SK-N-SH (cell line): ENCODE results near the gene SOX8. TPM values are rescaled to one million over a fixed set of nuclear protein-coding genes. Genes with fewer than 3 reads are reported as not detected.

ENCODE experiments used
- CTCF ChIA-PET: fragments of 300-600, 350-600 bp; formaldehyde crosslinking; extraction: SDS; loops from one replicate; lab custom pipeline; 2021; lab: Yijun Ruan, JAX
- POLR2A ChIA-PET: fragments of 350-600 bp; sonication (Branson Sonifier 250); formaldehyde crosslinking; extraction: SDS; loops from one replicate; lab custom pipeline; 2020; ENCODE audit warnings: antibody characterized with exemption, inconsistent platforms; lab: Yijun Ruan, JAX
- DNase-seq: peaks from one replicate; pipeline ENCODE4 v3.0.0; 2012
- H2AFZ ChIP-seq: fragments of 200-600 bp; sonication (generic); 2 replicates; pipeline ENCODE4 v1.8.1; 2016; ENCODE audit warnings: antibody characterized with exemption, mild to moderate bottlenecking, low read depth
- H3F3A ChIP-seq: fragments of 200-600 bp; sonication (generic); replicated peaks from 2 replicates; pipeline ENCODE3; 2016; ENCODE audit warnings: antibody characterized with exemption, mild to moderate bottlenecking; ENCODE audit not compliant: insufficient read depth
- H3K27ac ChIP-seq, 2 experiments: fragments of 200-500 bp in 1 of 2; fragments of 200-600 bp in 1 of 2; sonication (Bioruptor generic) in 1 of 2; sonication (generic), shearing (Covaris generic) in 1 of 2; 2 replicates each; pipeline versions ENCODE4 v1.5.1 to v1.6.1; 2014 to 2016; ENCODE audit warnings: low read depth in 2 of 2, inconsistent platforms in 1 of 2, low read length in 1 of 2, mild to moderate bottlenecking in 1 of 2, mixed read lengths in 1 of 2
- H3K27me3 ChIP-seq: fragments of 200-600 bp; sonication (generic), shearing (Covaris generic); 2 replicates; pipeline ENCODE4 v1.6.1; 2016; ENCODE audit warnings: mixed run types; ENCODE audit not compliant: insufficient read depth
- H3K36me3 ChIP-seq, 2 experiments: fragments of 200-500 bp in 1 of 2; fragments of 200-600 bp in 1 of 2; sonication (Bioruptor generic) in 1 of 2; sonication (generic) in 1 of 2; replicated peaks in 1 of 2; 2 replicates each; pipeline versions ENCODE3 to v1.5.1; 2014 to 2016; ENCODE audit warnings: low read length in 1 of 2, mild to moderate bottlenecking in 1 of 2; ENCODE audit not compliant: insufficient read depth in 2 of 2, control insufficient read depth in 1 of 2
- H3K4me1 ChIP-seq, 2 experiments: fragments of 200-500 bp in 1 of 2; fragments of 200-600 bp in 1 of 2; sonication (Bioruptor generic) in 1 of 2; sonication (generic), shearing (Covaris generic) in 1 of 2; 2 replicates each; pipeline versions ENCODE4 v1.5.1 to v1.6.1; 2014 to 2016; ENCODE audit warnings: low read depth in 1 of 2, low read length in 1 of 2, mixed run types in 1 of 2; ENCODE audit not compliant: insufficient read depth in 2 of 2, control insufficient read depth in 1 of 2
- H3K4me2 ChIP-seq: fragments of 200-600 bp; sonication (generic), shearing (Covaris generic); 2 replicates; pipeline ENCODE4 v1.6.1; 2017; ENCODE audit warnings: mixed run types
- H3K4me3 ChIP-seq, 2 experiments: fragments of 200-500 bp in 1 of 2; fragments of 200-600 bp in 1 of 2; sonication (Bioruptor generic) in 1 of 2; sonication (generic), shearing (Covaris generic) in 1 of 2; 2 replicates each; pipeline versions ENCODE4 v1.5.1 to v1.8.1; 2014 to 2016; ENCODE audit warnings: low read depth in 2 of 2, inconsistent platforms in 1 of 2, low read length in 1 of 2, mild to moderate bottlenecking in 1 of 2, mixed read lengths in 1 of 2, moderate library complexity in 1 of 2
- H3K79me2 ChIP-seq: fragments of 200-600 bp; sonication (generic); 2 replicates; pipeline ENCODE4 v1.8.1; 2017; ENCODE audit warnings: mild to moderate bottlenecking; ENCODE audit not compliant: insufficient read depth
- H3K9ac ChIP-seq: fragments of 200-600 bp; sonication (generic); 2 replicates; pipeline ENCODE4 v1.6.1; 2017; ENCODE audit warnings: mixed run types
- H3K9me2 ChIP-seq: fragments of 200-600 bp; sonication (generic); 2 replicates; pipeline ENCODE4 v1.6.1; 2017; ENCODE audit warnings: mixed run types
- H3K9me3 ChIP-seq: fragments of 200-600 bp; sonication (generic); 2 replicates; pipeline ENCODE4 v1.6.1; 2017; ENCODE audit warnings: mixed run types, mild to moderate bottlenecking, moderate library complexity
- H4K20me1 ChIP-seq: fragments of 200-600 bp; sonication (generic); 2 replicates; pipeline ENCODE4 v1.6.1; 2017; ENCODE audit warnings: mild to moderate bottlenecking, mixed run types; ENCODE audit not compliant: insufficient read depth
- EZH2phosphoT487 ChIP-seq: fragments of 200-600 bp; sonication (generic); IDR thresholded peaks from 2 replicates; pipeline ENCODE4 v1.6.1; 2017; ENCODE audit warnings: low read depth, mixed run types, mild to moderate bottlenecking, antibody characterized with exemption, moderate library complexity, borderline replicate concordance
- FOXJ3 ChIP-seq: sonication (generic); formaldehyde crosslinking; IDR thresholded peaks from 2 replicates; pipeline ENCODE4 v1.5.1; 2020; ENCODE audit warnings: mild to moderate bottlenecking, missing genetic modification reagents
- NRF1 ChIP-seq: IDR thresholded peaks from 2 replicates; pipeline ENCODE4 v1.6.1; 2012; ENCODE audit warnings: low read depth, mild to moderate bottlenecking, low read length
- RAD21 ChIP-seq: IDR thresholded peaks from 2 replicates; pipeline ENCODE4 v1.6.1; 2012; ENCODE audit warnings: mild to moderate bottlenecking, low read length
- RCOR1 ChIP-seq: fragments of 150-350 bp; IDR thresholded peaks from 2 replicates; pipeline ENCODE4 v1.6.1; 2017; ENCODE audit warnings: antibody characterized with exemption, low read length
- RXRA ChIP-seq: IDR thresholded peaks from 2 replicates; pipeline ENCODE4 v1.4.0; 2012; ENCODE audit warnings: low read depth, mild to moderate bottlenecking, borderline replicate concordance
- TAF1 ChIP-seq: IDR thresholded peaks from 2 replicates; pipeline ENCODE4 v1.6.1; 2012; ENCODE audit warnings: low read depth, mild to moderate bottlenecking, low read length, moderate library complexity, borderline replicate concordance
- YY1 ChIP-seq: IDR thresholded peaks from 2 replicates; pipeline ENCODE4 v1.4.0; 2012; ENCODE audit warnings: low read depth, mild to moderate bottlenecking
- WGBS: methylation state at CpG from one replicate; pipeline ENCODE4 v1.1.6; 2017; ENCODE audit warnings: low lambda C conversion rate; 5-methylcytosine and 5-hydroxymethylcytosine counted together
- polyA plus RNA-seq, 3 experiments: library from polyadenylated mRNA; depleted of rRNA; stranded (reverse); fragments of >200 nt; gene quantifications; 2 replicates each; pipeline ENCODE4 v1.2.3, GENCODE V29; 2012
- TF ChIP-seq, protein P1 (sequence below): IDR thresholded peaks from 2 replicates; pipeline ENCODE4 v1.4.0; 2012; ENCODE audit warnings: low read depth, borderline replicate concordance
- TF ChIP-seq, protein P2 (sequence below): IDR thresholded peaks from 2 replicates; pipeline ENCODE4 v1.4.0; 2012; ENCODE audit warnings: low read depth, borderline replicate concordance
- TF ChIP-seq, protein P3 (sequence below): IDR thresholded peaks from 2 replicates; pipeline ENCODE4 v1.6.1; 2012; ENCODE audit warnings: mild to moderate bottlenecking, low read depth, low read length, moderate library complexity

Gene SOX8
- polyA plus RNA-seq, 1 of the 3 experiments (the other 2 are of a cell fraction): not detected

DNA sequence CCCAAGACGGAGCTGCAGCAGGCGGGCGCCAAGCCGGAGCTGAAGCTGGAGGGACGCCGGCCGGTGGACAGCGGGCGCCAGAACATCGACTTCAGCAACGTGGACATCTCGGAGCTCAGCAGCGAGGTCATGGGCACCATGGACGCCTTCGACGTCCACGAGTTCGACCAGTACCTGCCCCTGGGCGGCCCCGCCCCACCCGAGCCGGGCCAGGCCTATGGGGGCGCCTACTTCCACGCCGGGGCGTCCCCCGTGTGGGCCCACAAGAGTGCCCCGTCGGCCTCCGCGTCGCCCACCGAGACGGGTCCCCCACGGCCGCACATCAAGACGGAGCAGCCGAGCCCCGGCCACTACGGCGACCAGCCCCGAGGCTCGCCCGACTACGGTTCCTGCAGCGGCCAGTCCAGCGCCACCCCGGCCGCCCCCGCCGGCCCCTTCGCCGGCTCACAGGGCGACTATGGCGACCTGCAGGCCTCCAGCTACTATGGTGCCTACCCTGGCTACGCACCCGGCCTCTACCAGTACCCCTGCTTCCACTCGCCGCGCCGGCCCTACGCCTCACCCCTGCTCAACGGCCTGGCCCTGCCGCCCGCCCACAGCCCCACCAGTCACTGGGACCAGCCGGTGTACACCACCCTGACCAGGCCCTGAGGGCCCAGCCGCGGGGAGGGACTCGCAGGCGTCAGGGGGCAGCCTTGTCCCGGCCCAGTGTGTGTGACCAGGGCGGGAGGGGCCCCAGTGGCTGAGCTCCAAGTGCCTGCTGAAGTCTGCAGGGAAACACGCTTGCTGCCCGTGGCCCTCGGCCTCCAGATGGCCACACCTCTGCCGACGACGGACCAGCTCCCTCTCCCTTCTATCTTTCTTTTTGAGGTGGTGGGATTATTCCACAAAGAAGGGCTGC, 3.4 kb downstream of the SOX8 start:
- Histone ChIP-seq H3K4me2 (no peak overlapping the region), H3F3A (peaks cover 3% of the 10 kb centered on the region), H3K36me3 (no peaks in the 10 kb centered on the region), H3K4me1 (no peaks in the 10 kb centered on the region), H4K20me1 (peaks cover 16% of the 10 kb centered on the region; the same call in 1 of the 2 replicates), H3K9me3 (no peaks in the 10 kb centered on the region), H3K9me2 (no peaks in the 10 kb centered on the region), H3K27ac (no peak overlapping the region), H3K4me3 (no peak overlapping the region), H3K79me2 (no peaks in the 10 kb centered on the region), H2AFZ (no peak overlapping the region), H3K9ac (no peak overlapping the region), H3K27me3 (peaks cover 90% of the 10 kb centered on the region)
- TF ChIP-seq RAD21 (no peak), FOXJ3 (CRISPR knock-in tag) (no peak), TAF1 (no peak), YY1 (no peak), NRF1 (no peak), EZH2phosphoT487 (0 out of 2 replicates have a peak, but pooled peaks have one; percentile 15), RXRA (no peak)
- TF ChIP-seq, protein P1, sequence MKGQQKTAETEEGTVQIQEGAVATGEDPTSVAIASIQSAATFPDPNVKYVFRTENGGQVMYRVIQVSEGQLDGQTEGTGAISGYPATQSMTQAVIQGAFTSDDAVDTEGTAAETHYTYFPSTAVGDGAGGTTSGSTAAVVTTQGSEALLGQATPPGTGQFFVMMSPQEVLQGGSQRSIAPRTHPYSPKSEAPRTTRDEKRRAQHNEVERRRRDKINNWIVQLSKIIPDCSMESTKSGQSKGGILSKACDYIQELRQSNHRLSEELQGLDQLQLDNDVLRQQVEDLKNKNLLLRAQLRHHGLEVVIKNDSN: no peak
- TF ChIP-seq, protein P2, sequence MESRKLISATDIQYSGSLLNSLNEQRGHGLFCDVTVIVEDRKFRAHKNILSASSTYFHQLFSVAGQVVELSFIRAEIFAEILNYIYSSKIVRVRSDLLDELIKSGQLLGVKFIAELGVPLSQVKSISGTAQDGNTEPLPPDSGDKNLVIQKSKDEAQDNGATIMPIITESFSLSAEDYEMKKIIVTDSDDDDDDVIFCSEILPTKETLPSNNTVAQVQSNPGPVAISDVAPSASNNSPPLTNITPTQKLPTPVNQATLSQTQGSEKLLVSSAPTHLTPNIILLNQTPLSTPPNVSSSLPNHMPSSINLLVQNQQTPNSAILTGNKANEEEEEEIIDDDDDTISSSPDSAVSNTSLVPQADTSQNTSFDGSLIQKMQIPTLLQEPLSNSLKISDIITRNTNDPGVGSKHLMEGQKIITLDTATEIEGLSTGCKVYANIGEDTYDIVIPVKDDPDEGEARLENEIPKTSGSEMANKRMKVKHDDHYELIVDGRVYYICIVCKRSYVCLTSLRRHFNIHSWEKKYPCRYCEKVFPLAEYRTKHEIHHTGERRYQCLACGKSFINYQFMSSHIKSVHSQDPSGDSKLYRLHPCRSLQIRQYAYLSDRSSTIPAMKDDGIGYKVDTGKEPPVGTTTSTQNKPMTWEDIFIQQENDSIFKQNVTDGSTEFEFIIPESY: no peak
- WGBS: 5% methylated on average over 6 of the region's 78 CpGs
- DNase-seq: peak; percentile 43
- ChIA-PET POLR2A (interaction anchor here (0.6 kb wide), 2 partner anchors 625 to 636 kb away, joined by 3 read pairs; no protein-coding TSS in a partner anchor), CTCF (interaction anchor here (1.8 kb wide), 1 partner anchor 70 kb away, joined by 6 read pairs; no protein-coding TSS in a partner anchor)

DNA sequence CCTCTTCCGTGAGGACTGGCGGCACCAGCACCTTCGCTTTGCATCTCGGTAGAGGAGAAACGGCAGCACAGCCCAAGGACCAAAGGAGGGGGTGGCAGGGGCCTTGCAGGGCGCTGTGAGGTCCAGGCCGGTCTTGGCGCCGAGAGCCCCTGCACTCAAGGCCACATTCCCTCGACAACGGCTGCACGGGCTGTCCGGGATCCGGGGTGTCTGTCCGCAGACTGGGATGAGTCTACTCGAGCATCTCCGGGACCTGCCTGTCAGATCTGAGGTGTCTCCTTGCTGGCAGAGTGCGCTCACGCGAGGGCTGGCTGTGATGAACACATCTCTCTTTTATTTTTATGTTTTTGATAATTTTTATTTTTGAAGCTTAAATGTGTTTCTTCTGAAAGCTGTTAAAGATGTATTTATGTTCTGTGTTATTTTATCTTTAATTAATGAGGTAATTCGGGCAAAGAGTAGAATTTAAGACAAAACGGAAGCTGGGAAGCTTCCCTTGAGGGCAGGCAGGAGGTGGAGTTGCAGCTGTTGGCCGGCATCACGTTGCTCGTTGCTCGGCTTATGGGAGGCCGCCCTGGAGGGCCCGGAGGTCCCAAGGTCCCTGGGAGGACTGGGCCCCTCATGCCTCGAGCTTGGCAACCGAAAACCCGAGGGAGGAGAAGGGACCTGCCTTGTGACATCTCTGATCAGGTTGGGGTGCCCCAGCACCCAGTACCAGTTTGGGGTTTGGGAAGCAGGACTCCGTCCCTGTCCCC, 4.3 kb downstream of the SOX8 start:
- Histone ChIP-seq H3K36me3 (no peaks in the 10 kb centered on the region), H2AFZ (no peak overlapping the region), H3K9ac (no peak overlapping the region), H3F3A (peaks cover 3% of the 10 kb centered on the region), H3K27ac (no peak overlapping the region), H3K79me2 (no peaks in the 10 kb centered on the region), H3K4me3 (no peak overlapping the region), H3K9me3 (no peaks in the 10 kb centered on the region), H3K9me2 (no peaks in the 10 kb centered on the region), H3K27me3 (peaks cover 92% of the 10 kb centered on the region), H3K4me2 (no peak overlapping the region), H3K4me1 (no peaks in the 10 kb centered on the region), H4K20me1 (peaks cover 13% of the 10 kb centered on the region; the same call in 1 of the 2 replicates)
- peak; percentile 41 for DNase-seq
- TF ChIP-seq, protein P2: no peak
- TF ChIP-seq, protein P3, sequence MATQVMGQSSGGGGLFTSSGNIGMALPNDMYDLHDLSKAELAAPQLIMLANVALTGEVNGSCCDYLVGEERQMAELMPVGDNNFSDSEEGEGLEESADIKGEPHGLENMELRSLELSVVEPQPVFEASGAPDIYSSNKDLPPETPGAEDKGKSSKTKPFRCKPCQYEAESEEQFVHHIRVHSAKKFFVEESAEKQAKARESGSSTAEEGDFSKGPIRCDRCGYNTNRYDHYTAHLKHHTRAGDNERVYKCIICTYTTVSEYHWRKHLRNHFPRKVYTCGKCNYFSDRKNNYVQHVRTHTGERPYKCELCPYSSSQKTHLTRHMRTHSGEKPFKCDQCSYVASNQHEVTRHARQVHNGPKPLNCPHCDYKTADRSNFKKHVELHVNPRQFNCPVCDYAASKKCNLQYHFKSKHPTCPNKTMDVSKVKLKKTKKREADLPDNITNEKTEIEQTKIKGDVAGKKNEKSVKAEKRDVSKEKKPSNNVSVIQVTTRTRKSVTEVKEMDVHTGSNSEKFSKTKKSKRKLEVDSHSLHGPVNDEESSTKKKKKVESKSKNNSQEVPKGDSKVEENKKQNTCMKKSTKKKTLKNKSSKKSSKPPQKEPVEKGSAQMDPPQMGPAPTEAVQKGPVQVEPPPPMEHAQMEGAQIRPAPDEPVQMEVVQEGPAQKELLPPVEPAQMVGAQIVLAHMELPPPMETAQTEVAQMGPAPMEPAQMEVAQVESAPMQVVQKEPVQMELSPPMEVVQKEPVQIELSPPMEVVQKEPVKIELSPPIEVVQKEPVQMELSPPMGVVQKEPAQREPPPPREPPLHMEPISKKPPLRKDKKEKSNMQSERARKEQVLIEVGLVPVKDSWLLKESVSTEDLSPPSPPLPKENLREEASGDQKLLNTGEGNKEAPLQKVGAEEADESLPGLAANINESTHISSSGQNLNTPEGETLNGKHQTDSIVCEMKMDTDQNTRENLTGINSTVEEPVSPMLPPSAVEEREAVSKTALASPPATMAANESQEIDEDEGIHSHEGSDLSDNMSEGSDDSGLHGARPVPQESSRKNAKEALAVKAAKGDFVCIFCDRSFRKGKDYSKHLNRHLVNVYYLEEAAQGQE: no peak
- TF ChIP-seq RCOR1: no peak
- WGBS: 13% methylated on average over 26 of the region's 32 CpGs
- POLR2A ChIA-PET: no interaction called here
- CTCF ChIA-PET: interaction anchor here (0.6 to 1.8 kb wide), 4 partner anchors 11 to 94 kb away, joined by 3 to 6 read pairs (median 4); no protein-coding TSS in a partner anchor
